Measurements from ENCODE around the gene CFAP99.
"Not testable (repeated sequence)": the region's sequence is repeated elsewhere in the genome, so short reads cannot be mapped to it uniquely, and the experiment has no call there.

Gene CFAP99

DNA sequence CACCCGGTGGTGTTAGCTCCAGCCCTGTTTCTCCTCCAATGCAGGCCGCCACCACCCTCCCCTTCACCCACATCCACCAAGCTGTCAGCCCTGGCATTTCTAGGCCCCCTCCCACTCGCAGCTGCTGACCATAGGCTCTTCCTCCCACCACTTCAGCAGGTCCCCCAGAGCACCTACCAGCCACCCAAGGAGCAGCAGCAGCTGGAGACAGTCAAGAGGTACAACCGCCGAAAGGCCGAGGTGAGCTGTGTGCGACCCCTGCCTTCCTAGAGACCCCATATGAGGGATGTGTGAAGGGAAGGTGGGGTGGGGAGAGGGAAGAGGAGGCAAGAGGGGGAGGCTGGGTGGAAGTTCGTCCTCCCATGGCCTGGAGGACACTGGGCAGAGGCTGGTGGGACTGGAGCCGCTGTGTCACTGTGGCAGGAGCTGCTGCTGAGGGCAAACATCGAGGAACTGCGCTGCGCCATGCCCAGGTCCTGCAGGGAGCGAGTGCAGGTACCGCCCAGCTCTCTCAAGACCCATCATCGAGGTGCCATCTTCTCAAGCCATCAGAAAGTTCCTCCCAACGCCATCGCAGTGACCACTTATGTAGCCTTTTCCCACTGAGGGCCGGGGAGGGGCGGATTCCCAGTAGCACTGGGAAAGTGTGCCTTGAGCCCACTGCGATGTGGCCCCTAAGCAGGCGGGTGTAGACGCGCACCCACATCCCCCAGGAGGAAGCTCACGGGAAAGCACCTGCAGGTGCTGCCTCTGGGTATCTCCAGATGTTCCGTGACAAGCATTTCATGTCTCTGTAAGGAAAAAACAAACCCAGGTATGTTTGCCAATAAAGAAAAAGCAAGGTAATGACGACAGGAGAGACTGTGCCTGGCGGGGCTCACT lies 31.0 kb downstream of the CFAP99 start:
- no peak for DNase-seq

DNA sequence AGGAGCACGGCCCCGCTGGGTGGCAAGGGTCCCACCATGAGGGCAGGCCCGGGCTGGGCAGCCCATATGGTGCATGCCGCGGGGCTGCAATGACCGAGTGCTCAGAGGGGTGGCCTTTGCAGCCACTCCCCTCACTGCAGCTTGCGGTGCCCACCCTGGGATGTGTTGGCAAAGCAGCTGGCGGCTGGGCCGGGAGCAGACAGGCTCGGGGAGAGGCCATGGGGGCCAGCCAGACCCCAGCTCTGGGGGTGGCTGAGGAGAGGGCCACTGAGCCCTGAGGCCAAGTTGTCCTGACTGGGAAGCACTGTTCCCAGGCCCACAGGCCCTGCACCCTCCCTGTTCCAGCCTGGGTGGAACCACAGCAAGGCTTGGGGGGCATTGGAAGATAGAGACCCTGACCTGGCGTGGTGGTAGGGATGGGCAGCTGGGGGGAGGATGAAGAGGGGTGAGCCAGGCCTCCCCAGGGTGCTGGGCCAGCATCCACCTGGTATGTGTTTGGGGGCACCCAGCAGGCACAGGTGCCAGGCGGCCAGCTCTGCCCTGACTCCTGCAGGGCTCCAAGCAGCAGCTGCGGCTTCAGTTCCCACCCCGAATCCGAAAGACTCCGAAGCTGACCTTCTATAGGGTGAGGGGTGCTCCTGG lies 31.8 kb downstream of the CFAP99 start:
- no peak for DNase-seq

DNA sequence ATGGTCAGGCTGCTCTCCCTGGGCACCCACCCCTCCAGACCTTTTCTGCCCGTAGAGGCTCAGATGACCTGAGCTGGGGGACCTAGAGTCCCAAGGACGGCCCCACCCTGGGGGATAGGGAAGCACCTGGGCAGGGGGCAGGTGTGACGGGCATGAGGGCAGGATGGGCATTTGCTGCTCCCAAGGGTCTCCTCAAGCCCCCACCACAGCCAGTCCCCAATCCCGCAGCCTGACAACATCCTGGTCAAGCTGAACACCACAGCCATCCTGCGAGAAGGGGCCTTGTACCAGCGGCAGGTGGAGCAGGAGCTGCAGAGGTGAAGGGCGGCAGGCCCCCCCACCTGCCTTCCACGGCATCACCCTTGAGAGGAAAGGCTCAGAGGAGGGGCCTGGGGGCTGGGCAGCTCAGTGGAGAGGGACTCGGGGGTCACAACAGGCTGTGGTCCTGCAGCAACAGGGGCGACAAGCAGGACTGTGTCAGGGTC lies 32.3 kb downstream of the CFAP99 start:
- DNase-seq: no peak

DNA sequence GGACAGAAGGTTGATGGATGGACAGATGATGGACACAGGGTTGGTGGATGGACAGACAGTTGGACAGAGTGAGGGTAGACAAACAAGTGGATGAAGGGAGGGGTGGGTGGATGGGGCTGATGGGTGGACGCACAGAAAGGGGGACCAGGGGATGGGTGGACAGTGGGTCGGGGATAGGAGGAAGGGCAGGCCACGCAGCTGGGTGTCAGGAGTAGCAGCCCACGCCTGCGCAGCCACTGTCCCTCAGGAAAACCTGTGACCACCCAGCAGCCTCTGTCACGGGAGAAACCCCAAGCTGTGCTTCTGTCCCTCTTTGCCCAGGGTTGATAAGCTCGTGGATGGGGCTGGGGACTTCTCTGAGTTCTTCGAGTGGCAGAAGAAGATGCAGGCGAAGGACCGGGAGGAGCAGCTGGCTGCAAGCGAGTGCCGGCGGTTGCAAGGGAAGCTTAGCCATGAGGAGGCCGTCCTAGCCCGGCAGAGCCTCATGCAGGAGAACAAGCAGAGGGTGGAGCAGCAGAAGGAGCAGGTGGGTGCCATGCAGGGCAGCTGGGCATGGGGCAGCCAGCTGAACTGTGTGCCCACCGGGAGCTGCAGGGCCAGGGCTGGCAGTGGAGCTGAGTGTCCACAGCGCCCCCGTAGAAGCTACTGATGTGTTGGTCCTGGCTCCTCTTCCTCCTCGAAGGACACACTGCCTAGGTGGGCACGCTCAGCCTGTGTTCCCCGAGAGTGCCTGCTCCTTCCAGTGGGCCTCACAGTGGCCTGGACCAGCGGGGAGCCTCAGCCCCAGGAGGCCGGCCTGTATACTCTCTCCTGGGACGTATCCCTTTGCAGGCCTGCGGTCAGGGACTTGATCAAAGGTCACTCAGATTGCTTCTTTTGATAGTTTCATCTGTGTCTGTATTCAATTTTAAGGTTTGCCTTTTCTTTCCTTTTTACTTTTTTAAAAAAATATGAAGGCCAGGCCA lies 33.3 kb downstream of the CFAP99 start:
- no peak for DNase-seq

DNA sequence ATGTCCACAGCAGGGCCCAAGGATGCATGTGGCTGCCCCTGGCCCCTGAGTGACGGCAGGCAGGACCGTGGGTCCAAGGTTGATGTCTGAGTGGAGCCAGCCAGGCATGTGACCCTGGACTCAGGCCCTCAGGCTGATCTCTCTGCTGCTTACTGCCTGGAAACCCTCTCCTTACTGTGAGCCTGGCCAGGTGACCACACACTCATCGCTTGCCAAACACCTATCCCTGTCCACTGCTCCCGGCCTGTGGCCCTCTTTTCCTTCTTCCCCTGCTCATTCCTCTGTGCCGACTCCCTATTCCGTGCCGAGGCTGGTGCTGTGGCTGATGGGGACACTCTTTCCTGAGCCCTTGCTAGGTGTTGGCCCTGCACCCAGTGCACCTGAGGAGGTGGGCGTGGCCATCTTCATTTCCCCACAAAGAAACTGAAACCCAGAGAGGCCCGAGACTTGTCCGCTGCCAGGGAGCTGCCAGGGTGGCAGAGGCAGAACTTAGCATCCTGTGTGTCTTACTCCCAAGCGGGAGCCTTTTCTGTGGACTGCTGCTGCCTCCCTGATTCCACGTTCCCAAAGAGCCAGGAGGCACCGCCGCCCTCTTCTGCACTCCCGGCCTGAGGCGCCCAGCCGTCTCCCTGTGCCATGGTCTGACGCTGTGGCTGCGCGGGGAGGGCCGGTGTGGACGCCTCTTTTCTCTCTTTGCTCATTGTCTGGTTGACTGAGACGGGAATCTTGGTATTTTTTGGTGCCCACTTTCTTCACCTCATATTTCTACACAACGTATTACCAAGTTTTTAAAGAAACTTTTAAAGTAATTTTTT lies 38.9 kb downstream of the CFAP99 start:
- DNase-seq: no peak

DNA sequence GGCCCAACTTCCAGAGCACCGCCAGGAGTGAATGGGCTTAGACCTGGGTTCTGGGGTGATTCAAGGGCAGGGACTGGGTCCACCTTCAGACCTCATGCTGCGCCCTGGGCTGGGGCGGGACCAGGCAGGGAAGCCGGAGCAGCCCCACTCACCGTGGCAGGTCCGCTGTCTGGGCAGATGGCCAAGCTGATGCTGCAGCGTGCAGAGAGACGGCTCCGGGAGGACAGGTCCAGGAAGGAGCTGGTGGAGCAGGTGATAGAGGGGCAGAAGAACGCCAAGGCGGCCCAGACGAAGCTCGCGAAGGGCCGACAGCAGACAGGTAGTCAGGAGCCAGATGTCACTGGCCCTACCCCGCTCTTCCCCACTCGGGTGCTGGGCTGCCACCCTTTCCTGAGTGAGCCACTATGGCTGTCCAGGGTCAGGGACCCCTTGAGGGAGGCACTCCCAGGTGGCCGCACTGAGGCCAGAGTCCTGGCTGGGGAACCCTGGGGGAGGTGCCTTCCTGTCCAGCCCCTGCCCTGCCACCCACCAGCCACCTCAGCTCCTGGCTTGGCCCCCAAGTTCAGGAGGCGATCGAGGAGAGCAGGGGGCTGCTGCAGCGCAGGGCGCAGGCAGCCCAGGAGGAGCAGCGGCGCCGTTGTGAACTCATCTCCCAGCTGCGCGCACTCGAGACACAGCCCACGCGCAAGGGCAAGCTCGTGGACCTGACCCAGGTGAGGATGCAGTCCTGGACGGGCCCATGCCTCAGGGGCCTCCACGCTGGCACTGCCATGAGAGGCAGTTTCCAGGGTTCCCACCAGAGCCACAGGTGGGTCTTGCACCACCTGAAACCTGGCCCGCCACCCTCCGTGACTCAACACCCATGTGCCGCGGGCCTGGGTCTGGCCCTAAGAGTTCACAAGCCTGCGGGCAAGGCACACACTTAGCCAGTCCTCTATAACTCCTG lies 40.1 kb downstream of the CFAP99 start:
- DNase-seq: no peak

DNA sequence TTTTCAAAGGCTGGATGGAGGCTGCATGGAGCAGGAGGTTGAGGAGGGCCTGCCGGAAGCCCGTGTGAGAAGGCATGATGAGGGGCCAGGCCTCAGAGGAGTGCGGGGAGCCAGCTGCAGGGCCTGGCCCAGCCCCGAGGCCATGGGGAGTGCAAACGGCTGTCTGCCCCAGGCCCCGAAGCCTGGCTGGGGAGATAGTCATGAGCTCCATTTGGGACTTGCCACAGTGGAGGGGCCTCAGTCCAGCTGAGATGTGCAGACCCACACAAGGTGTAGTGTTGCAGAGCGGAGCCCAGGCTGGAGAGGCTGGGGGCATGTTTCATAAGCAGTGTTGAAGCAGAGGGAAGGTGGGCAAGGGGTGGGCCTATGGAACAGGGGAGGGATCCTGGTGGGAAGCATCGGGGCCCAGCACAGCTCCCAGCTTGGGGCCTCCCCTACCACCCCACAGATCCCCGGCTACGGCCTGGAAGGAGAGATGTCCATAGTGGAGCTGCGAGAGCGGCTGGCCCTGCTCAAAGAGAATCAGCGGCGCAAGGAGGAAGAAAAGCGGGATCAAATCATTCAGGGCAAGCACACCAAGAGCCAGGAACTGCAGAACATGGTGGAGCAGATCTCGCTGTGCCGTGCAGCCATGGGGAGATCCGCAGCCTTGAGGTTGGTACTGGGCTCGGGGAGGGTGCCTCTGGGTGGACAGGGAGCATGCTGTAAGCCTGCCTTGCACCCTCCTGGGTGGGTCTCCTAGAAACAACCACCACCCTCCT lies 41.0 kb downstream of the CFAP99 start:
- no peak for DNase-seq

DNA sequence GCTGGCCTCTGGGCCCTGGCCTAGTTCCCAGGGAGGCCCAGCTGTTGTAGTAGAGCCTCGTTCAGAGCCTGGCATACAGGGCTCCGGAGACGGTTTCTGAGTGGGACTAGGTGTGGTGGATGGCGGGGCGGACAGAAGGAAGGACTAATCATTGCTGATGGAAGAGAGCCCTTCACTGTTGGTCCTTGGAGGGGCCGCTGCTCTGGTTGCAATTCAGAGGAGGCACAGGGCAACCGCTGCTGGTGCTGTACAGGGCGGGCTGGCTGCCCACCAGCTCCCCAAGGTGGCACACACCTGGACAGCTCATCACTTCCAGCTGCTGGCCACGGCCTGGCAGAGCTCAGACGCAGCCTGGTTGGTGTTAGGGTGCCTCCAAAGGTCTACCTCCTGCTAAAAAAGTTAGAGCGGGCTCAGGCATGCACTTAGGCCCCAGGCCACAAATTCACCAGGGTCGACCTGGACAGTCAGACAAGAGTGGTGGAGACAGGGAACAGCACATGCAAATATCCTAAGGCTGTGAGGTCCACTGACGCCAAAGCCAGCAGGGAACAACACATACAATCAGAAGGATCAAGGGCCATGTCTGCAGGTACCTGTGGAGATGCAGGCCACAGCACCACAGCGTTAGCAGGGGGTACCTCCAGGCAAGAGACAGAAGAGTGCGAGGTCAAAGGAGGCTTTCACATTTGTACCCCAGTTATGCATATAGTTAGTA lies 42.6 kb downstream of the CFAP99 start:
- no peak for DNase-seq

DNA sequence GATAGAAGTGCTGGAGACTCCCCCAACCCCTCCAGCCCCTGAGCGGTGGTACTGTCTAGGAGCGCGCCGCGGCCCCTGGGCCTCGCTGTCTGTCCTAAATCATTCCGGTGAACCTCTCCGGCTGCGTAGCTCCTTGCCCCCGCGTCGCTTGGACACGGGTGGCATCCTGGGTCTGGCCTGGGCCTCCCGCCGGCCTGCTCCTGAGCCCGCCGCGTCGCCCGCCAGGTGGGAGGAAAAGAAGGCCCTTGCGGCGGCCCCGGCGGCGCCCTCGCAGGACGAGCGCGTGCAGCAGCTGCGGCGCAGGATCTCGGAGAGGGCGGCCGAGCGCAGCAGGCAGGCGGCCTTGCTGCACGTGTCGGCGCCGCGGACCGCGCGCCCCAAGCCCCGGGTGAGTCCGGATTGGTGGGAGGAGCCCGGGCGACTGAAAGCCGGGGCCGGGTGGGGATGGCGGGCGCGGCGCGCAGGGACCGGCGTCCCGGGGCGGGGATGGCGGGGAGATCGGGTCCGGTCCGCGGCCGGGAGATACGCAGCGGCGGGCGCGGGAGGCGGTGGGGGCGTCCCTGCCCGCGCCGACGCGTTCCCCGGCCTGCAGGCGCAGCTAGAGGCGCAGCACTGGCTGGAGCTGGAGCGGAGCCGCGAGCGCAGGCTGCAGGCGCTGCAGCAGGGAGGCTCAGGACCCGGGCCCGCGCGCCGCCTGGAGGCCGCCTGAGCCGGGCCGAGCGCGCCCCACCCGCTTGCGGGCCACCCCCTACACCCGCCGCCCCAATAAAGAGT lies 43.6 kb downstream of the CFAP99 start:
- peak; percentile 47 for DNase-seq

DNA sequence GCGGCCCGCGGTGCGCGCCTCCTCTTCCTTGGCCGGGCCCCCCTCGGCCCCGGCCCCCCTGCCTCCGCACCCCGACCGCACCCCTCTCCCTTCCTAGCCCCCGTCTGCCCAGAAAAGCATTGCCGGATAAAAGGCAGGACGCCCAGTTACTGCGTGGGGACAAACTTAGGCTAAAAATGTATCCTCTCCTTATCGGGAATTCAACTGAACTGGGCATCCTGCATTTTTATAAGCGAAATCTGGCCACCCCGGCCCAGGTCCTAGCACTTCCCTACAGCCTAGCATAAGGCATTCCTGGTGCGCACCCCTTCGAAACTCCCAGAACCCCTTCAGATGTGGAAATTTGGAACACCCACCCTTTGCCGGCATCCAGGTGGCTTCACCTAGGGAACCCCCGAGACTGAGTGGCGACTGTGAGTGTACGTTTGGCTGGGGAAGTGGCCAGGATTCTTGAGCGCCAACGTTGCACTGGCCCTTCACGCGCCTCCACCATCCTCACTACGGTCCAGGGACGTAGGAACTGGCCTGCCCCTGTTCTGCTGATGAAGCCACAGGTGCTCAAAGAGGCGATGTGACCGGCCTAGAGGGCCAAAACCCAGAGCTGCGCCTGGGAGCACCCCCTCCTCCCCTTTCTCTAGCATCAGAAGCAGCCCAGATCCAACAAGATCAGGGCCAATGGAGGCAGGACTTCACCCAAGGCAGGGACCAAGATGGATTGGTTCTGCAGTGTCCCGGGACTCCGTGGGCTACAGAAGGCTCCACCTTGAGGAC lies 44.4 kb downstream of the CFAP99 start:
- DNase-seq: no peak

DNA sequence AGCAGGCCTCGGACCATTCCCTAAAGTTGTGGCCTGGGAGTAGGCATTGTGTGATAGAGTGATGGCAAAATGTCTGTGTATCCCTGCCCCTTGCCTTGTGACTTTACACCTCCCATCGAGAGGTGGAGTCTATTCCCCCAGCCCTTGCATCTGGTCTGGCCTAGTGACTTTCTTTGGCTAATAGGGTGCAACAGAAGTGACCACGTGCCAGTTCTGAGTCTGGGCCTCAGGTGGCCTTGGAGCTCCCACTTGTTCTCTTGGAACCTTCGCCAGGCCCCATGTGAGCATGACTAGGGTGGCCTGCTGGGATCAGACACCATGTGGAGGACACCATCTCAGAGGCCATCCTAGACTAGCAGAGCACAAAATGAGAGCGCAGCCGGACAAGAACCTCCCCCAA lies 46.3 kb downstream of the CFAP99 start:
- no peak for DNase-seq

DNA sequence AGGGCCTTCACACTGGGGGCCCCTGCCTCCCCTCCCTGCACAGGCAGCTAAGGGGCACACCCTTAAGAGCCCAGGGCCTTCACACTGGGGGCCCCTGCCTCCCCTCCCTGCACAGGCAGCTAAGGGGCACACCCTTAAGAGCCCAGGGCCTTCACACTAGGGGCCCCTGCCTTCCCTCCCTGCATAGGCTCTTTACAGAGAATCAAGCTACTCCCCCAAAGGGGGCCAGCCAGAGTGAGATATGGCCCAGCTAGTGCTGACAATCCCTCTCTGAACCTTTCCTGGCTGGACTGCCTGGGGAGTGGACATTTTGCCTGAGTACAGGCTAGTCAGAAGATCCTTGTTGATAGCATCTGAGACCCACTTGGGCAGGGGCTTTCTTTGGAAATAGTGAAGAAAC lies 46.8 kb downstream of the CFAP99 start:
- DNase-seq: not testable (repeated sequence)

DNA sequence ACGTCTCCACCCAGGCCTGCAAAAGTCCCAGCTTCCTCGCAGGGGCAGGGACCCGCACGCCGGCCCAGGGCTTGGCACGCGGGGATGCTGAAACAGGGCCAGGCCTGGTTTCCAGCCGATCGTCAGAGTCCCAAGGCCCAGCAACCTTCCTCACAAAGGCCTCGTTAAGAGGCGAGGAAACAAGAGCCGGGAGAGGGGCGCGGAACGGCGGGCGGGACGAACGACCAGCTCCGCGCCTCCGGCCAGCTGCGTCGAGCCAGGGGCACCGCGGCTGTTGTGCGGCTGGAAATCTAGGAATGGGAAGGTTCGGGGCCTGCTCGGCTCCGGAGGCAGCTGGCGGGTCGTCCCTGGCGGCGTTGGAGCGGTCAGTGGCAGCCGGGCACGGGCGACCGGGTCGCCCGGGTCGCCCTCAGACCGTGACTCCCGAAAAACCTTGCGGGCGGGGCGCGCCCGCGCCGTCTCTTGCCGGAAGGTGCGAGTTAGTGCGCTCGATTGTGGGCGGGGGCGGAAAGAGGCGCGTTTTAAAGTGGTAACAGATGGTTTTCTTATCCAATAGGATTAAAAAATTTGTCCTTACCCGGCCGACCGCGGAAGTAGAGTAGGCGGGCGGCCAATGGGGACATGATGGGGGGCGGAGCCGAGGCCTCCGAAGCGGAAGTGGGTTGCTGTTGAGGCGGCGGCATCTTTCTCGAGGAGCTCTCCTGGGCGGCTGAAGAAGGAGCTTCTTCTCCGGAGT lies 49.9 kb downstream of the CFAP99 start, which contains the start of gene RNF4:
RNF4 (plus strand) TSS at position 651 of the 736 bp plus-strand sequence. CDS start 21,388 bp downstream, outside the sequence.
- peak; percentile 89 for DNase-seq

DNA sequence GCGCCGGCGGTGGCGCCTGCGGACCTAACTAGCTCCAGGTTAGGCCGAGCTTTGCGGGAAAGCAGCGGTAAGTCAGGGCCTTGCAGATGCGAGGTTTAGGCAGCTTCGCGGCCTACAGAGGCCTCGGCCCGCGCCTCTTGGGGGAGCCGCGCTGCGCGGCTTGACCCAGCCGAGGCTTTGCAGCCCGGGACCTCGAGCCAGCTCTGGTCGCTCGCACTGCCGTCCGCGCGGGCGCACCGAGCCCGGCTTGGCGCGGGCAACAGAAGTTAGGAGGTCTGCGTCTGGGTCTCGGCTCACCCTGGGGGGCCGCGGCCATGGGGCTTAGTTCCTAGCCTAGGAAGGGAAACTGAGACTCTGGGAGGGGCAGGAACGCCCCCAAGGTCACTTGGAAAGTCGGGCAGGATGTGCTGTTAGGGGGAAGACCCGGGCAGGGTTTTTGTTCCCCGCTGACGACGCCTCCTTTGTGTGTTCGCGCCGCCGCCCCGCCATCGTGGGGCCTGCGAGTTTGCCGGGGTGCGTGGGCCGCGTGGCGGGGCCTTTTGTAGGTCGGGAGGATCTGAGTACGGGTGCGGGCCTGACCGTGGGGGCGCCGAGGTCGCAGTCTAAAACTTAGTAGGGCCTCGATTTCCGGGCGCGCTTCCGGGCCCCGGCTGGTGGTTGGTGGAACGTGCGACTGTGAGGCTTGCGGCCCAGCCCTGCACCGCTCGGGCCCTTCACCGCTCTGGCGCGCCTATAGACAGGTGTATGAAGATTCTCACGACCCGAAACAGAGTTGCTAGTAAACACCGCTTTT lies 50.6 kb downstream of the CFAP99 start:
- no peak for DNase-seq

DNA sequence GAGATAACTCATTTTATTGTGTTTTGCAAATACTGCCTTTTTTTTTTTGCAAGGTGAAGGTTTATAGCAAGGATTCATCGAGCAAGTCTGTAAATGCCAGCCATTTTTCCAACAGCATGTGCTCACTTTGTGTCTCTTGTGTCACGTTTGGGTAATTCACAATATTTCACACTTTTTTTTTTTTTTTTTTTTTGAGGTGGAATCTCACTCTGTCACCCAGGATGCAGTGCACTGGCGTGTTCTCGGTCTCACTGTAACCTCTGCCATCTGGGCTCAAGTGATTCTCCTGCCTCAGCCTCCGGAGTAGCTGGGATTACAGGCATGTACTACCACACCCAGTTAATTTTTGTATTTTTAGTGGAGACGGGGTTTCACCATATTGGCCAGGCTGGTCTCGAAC lies 52.0 kb downstream of the CFAP99 start:
- DNase-seq: no peak

DNA sequence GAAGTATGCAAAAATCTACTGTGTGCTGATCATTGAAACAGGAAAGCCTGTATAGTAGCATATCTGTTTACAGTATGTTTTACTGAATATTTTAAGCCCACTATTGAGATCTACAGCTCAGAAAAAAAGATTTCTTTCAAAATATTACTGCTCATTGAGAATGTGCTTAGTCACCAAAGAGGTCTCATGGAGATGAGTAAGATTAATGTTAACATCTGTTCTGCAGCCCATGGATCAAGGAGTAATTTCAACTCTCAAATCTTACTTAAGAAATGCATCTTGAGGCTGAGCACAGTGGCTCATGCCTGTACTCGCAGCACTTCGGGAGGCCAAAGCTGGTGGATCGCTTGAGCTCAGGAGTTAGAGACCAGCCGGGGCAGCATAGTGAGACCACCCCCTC lies 53.4 kb downstream of the CFAP99 start:
- DNase-seq: no peak
